OCI-LY7 (cell line): ENCODE measurements around the gene TMEM114.

ENCODE experiments used
- EZH2phosphoT487 ChIP-seq: fragments of 200-600 bp; sonication (generic); IDR thresholded peaks from 2 replicates; pipeline ENCODE4 v1.6.1; 2018; ENCODE audit warnings: low read depth, borderline replicate concordance, mild to moderate bottlenecking, mixed run types, antibody characterized with exemption, low read length, moderate library complexity, mixed read lengths
- TF ChIP-seq, protein P1 (sequence below): fragments of 200-600 bp; sonication (generic); conservative IDR thresholded peaks from 2 replicates; pipeline ENCODE4 v1.5.1; 2014; ENCODE audit warnings: mild to moderate bottlenecking, antibody characterized with exemption, low read length, moderate library complexity, mixed read lengths

DNA sequence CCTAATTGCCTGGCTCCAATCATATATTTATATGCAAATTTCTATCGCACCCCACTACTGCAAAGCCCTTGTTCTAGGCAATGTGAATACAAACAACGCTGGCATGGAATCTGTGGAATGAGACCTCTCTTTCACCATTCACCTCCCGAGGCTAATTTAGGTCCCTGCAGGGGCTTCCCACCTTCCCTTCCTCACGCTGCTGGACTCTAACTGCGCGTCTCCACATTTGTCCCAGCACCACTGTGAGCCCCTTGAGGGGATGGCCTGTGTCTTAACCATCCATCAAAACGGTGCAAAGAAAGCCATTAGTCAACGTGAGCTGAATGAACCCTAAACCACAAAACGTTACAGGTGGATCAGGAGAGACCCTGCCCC is 1.6 kb downstream of the TMEM114 start:
- TF ChIP-seq, protein P1, sequence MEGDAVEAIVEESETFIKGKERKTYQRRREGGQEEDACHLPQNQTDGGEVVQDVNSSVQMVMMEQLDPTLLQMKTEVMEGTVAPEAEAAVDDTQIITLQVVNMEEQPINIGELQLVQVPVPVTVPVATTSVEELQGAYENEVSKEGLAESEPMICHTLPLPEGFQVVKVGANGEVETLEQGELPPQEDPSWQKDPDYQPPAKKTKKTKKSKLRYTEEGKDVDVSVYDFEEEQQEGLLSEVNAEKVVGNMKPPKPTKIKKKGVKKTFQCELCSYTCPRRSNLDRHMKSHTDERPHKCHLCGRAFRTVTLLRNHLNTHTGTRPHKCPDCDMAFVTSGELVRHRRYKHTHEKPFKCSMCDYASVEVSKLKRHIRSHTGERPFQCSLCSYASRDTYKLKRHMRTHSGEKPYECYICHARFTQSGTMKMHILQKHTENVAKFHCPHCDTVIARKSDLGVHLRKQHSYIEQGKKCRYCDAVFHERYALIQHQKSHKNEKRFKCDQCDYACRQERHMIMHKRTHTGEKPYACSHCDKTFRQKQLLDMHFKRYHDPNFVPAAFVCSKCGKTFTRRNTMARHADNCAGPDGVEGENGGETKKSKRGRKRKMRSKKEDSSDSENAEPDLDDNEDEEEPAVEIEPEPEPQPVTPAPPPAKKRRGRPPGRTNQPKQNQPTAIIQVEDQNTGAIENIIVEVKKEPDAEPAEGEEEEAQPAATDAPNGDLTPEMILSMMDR, result no peak
- TF ChIP-seq EZH2phosphoT487, result no peak
